GM18498 (cell line): Measurements from ENCODE around the gene DIAPH3.
"Not testable (repeated sequence)": the region's sequence is repeated elsewhere in the genome, so short reads cannot be mapped to it uniquely, and the experiment has no call there.

ENCODE experiments used
- ATAC-seq: cut with Tn5 transposase; IDR thresholded peaks from one replicate; pipeline ENCODE4 v1.9.1; 2021; ENCODE audit warnings: mild to moderate bottlenecking, moderate library complexity; ENCODE audit not compliant: unreplicated experiment

The DIAPH3 gene

GRCh38 chr13:60095300-60095699 is 68.4 kb downstream of the DIAPH3 start:
- ATAC-seq: no peak

- ATAC-seq: no peak
Measured at GRCh38 chr13:60094385-60095088, 69.2 kb downstream of the DIAPH3 start.

GRCh38 chr13:60093425-60094019 is 70.2 kb downstream of the DIAPH3 start:
- ATAC-seq: no peak

- ATAC-seq: no peak
Measured at GRCh38 chr13:60091573-60091972, 72.2 kb downstream of the DIAPH3 start.

GRCh38 chr13:60090574-60090973 is 73.2 kb downstream of the DIAPH3 start:
- no peak for ATAC-seq

GRCh38 chr13:60083780-60084179 is 79.9 kb downstream of the DIAPH3 start:
- not testable (repeated sequence) for ATAC-seq

GRCh38 chr13:60080850-60081249 is 82.9 kb downstream of the DIAPH3 start:
- no peak for ATAC-seq

- no peak for ATAC-seq
Measured at GRCh38 chr13:60078226-60078625, 85.5 kb downstream of the DIAPH3 start.

GRCh38 chr13:60075850-60076249 is 87.9 kb downstream of the DIAPH3 start:
- no peak for ATAC-seq

- no peak for ATAC-seq
Measured at GRCh38 chr13:60074397-60074796, 89.3 kb downstream of the DIAPH3 start.

- no peak for ATAC-seq
Measured at GRCh38 chr13:60066226-60066625, 97.5 kb downstream of the DIAPH3 start.

- ATAC-seq: no peak
Measured at GRCh38 chr13:60062502-60062901, 101.2 kb downstream of the DIAPH3 start.

- ATAC-seq: no peak
Measured at GRCh38 chr13:60061737-60062136, 102.0 kb downstream of the DIAPH3 start.

- ATAC-seq: no peak
Measured at GRCh38 chr13:60051754-60052285, 111.9 kb downstream of the DIAPH3 start.

GRCh38 chr13:60048353-60048752 is 115.4 kb downstream of the DIAPH3 start:
- not testable (repeated sequence) for ATAC-seq

- ATAC-seq: no peak
Measured at GRCh38 chr13:60047918-60048317, 115.8 kb downstream of the DIAPH3 start.

- ATAC-seq: no peak
Measured at GRCh38 chr13:60044321-60044720, 119.4 kb downstream of the DIAPH3 start.

- ATAC-seq: no peak
Measured at GRCh38 chr13:60043262-60043661, 120.5 kb downstream of the DIAPH3 start.

GRCh38 chr13:60040668-60041067 is 123.1 kb downstream of the DIAPH3 start:
- not testable (repeated sequence) for ATAC-seq

GRCh38 chr13:60035874-60036273 is 127.9 kb downstream of the DIAPH3 start:
- no peak for ATAC-seq

GRCh38 chr13:60032851-60033250 is 130.9 kb downstream of the DIAPH3 start:
- no peak for ATAC-seq

GRCh38 chr13:60028021-60028420 is 135.7 kb downstream of the DIAPH3 start:
- no peak for ATAC-seq
